ENCODE results near the gene MFAP2.

MFAP2 gene

DNA sequence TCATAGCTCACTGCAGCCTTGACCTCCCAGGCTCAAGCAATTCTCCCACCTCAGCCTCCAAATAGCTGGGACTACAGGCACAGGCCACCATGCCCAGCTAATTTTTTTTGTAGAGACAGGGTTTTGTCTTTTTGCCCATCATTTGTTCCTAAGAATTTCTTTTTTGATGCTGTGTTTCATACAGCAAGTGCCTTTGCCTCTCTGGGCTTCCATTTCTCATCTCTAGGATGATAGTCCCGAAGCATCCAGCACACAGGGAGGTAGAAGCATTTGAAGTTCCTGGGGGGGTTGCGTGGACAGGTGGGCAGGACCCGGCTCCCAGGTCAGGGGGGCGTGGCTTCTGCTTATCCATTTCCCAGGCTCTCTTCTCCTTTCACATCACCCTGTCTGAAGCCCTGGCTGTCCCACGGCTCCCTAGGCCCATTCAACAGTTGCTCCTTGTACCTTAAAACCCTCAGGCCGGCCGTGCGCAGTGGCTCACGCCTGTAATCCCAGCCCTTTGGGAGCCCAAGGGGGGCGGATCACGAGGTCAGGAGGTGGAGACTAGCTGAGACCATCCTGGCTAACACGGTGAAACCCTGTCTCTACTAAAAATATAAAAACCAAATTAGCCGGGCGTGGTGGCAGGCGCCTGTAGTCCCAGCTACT, 27.9 kb upstream of the MFAP2 start:
- H3K4me1 ChIP-seq (ENCODE audit: control insufficient read depth, low read length), result peaks cover 26% of the 10 kb centered on the region
- no peak overlapping the region for H3K4me3 ChIP-seq (ENCODE audit: low read length)
- no peak overlapping the region for H3K4me2 ChIP-seq (ENCODE audit: low read length)
- no peaks in the 10 kb centered on the region for H3F3A ChIP-seq (ENCODE audit: control insufficient read depth, insufficient read depth)
- no peak overlapping the region for H3K27ac ChIP-seq (ENCODE audit: low read depth, low read length)
- no peak for TF ChIP-seq EZH2phosphoT487 (IDR thresholded peaks at IDR 0.05; ENCODE audit: borderline replicate concordance, low read length)
- H4K20me1 ChIP-seq (ENCODE audit: control insufficient read depth, insufficient read depth, low read depth, low read length), result peaks cover 8% of the 10 kb centered on the region; the same call in 1 of the 2 replicates
- no peaks in the 10 kb centered on the region for H3K9me3 ChIP-seq (ENCODE audit: control insufficient read depth, insufficient read depth, low read length)
- no peaks in the 10 kb centered on the region for H3K27me3 ChIP-seq (ENCODE audit: control insufficient read depth, low read length)
- peaks cover 6% of the 10 kb centered on the region; the same call in 1 of the 2 replicates for H3K36me3 ChIP-seq (ENCODE audit: control insufficient read depth, low read length)
- no peaks in the 10 kb centered on the region for H3K79me2 ChIP-seq (ENCODE audit: control insufficient read depth, low read length)
- H3K9me2 ChIP-seq (replicated peaks; ENCODE audit: control insufficient read depth, low read length), result no peaks in the 10 kb centered on the region

DNA sequence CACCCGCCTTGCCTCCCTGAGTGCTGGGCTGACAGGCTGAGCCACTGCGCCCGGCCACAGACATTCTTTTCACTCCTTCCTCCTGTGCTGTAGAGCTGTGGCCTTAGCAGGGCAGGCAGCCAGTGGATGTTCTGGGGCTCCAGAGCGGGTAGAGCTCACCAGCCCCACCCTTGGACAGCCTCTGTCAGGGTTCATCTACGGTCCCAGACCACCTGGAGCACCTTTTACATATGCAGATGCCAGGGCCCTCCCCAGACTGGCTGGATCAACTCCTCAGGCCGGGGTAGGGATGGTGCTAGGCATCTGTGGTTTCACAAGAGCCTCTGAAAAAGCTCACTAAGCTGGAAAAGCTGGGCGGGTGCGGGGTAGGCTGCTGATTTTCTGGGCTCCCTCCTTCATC, 26.7 kb upstream of the MFAP2 start:
- no peak overlapping the region for H3K27ac ChIP-seq (ENCODE audit: low read depth, low read length)
- H3K4me2 ChIP-seq (ENCODE audit: low read length), result no peak overlapping the region
- no peaks in the 10 kb centered on the region for H3K27me3 ChIP-seq (ENCODE audit: control insufficient read depth, low read length)
- peaks cover 8% of the 10 kb centered on the region; the same call in 1 of the 2 replicates for H4K20me1 ChIP-seq (ENCODE audit: control insufficient read depth, insufficient read depth, low read depth, low read length)
- no peak for TF ChIP-seq EZH2phosphoT487 (IDR thresholded peaks at IDR 0.05; ENCODE audit: borderline replicate concordance, low read length)
- TF ChIP-seq, protein P1, sequence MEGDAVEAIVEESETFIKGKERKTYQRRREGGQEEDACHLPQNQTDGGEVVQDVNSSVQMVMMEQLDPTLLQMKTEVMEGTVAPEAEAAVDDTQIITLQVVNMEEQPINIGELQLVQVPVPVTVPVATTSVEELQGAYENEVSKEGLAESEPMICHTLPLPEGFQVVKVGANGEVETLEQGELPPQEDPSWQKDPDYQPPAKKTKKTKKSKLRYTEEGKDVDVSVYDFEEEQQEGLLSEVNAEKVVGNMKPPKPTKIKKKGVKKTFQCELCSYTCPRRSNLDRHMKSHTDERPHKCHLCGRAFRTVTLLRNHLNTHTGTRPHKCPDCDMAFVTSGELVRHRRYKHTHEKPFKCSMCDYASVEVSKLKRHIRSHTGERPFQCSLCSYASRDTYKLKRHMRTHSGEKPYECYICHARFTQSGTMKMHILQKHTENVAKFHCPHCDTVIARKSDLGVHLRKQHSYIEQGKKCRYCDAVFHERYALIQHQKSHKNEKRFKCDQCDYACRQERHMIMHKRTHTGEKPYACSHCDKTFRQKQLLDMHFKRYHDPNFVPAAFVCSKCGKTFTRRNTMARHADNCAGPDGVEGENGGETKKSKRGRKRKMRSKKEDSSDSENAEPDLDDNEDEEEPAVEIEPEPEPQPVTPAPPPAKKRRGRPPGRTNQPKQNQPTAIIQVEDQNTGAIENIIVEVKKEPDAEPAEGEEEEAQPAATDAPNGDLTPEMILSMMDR (IDR thresholded peaks at IDR 0.05; ENCODE audit: low read depth, low read length, poor library complexity, severe bottlenecking), result no peak
- H3F3A ChIP-seq (ENCODE audit: control insufficient read depth, insufficient read depth), result no peaks in the 10 kb centered on the region
- peaks cover 6% of the 10 kb centered on the region; the same call in 1 of the 2 replicates for H3K36me3 ChIP-seq (ENCODE audit: control insufficient read depth, low read length)
- H3K4me1 ChIP-seq (ENCODE audit: control insufficient read depth, low read length), result peaks cover 23% of the 10 kb centered on the region
- no peak overlapping the region for H3K4me3 ChIP-seq (ENCODE audit: low read length)
- H3K9me3 ChIP-seq (ENCODE audit: control insufficient read depth, insufficient read depth, low read length), result no peaks in the 10 kb centered on the region
- H3K9me2 ChIP-seq (replicated peaks; ENCODE audit: control insufficient read depth, low read length), result no peaks in the 10 kb centered on the region
- H3K79me2 ChIP-seq (ENCODE audit: control insufficient read depth, low read length), result no peaks in the 10 kb centered on the region

DNA sequence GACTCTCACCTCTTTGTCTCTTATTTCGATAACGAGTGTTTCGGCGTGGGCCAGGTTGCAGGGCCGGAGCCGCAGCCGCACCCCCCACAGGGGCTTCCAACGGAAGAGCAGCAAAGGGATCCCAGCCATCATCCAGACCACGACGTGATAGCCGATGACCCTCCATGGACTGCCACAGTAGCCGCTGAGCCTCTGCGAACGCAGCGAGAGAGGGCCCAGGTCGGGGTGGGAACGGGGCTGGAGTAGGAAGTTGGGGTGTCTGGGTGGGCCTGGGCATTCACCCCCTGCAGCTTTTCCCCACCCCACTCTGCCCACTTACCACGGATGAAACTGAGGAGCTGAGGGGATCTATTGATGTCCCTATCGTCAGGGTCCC, 24.9 kb upstream of the MFAP2 start:
- peaks cover 6% of the 10 kb centered on the region; the same call in 1 of the 2 replicates for H3K36me3 ChIP-seq (ENCODE audit: control insufficient read depth, low read length)
- no peaks in the 10 kb centered on the region for H3K27me3 ChIP-seq (ENCODE audit: control insufficient read depth, low read length)
- no peaks in the 10 kb centered on the region for H3K9me3 ChIP-seq (ENCODE audit: control insufficient read depth, insufficient read depth, low read length)
- H3K4me3 ChIP-seq (ENCODE audit: low read length), result no peak overlapping the region
- no peaks in the 10 kb centered on the region for H3F3A ChIP-seq (ENCODE audit: control insufficient read depth, insufficient read depth)
- H3K4me1 ChIP-seq (ENCODE audit: control insufficient read depth, low read length), result peaks cover 11% of the 10 kb centered on the region
- TF ChIP-seq EZH2phosphoT487 (IDR thresholded peaks at IDR 0.05; ENCODE audit: borderline replicate concordance, low read length), result no peak
- TF ChIP-seq, protein P1 (IDR thresholded peaks at IDR 0.05; ENCODE audit: low read depth, low read length, poor library complexity, severe bottlenecking), result no peak
- H3K27ac ChIP-seq (ENCODE audit: low read depth, low read length), result no peak overlapping the region
- H3K79me2 ChIP-seq (ENCODE audit: control insufficient read depth, low read length), result no peaks in the 10 kb centered on the region
- no peaks in the 10 kb centered on the region for H3K9me2 ChIP-seq (replicated peaks; ENCODE audit: control insufficient read depth, low read length)
- no peaks in the 10 kb centered on the region for H4K20me1 ChIP-seq (ENCODE audit: control insufficient read depth, insufficient read depth, low read depth, low read length)
- H3K4me2 ChIP-seq (ENCODE audit: low read length), result no peak overlapping the region

Data from DOHH2 (cell line).